ENCODE measurements around the gene KCNK1.

The KCNK1 gene

GRCh38 chr1:233586301-233586700, 27.6 kb upstream of the KCNK1 start:
- Histone ChIP-seq H3K4me3 (ENCODE audit: low read depth in 1 of 2, low read length in 1 of 2) (no peak overlapping the region), H3K27me3 (peaks cover 8% of the 10 kb centered on the region), H3K4me1 (ENCODE audit: control insufficient read depth in 1 of 2, insufficient read depth in 1 of 2, low read depth in 1 of 2, low read length in 1 of 2) (no peaks in the 10 kb centered on the region), H3K36me3 (no peaks in the 10 kb centered on the region), H3K9me3 (no peaks in the 10 kb centered on the region), H3K27ac (no peak overlapping the region)
- no peak for TF ChIP-seq CTCF (IDR thresholded peaks at IDR 0.05)

- peaks cover 8% of the 10 kb centered on the region for H3K27me3 ChIP-seq
- no peaks in the 10 kb centered on the region for H3K4me1 ChIP-seq (ENCODE audit: control insufficient read depth in 1 of 2, insufficient read depth in 1 of 2, low read depth in 1 of 2, low read length in 1 of 2)
Observed at GRCh38 chr1:233587196-233587595, 26.7 kb upstream of the KCNK1 start.

GRCh38 chr1:233587958-233588799, 25.7 kb upstream of the KCNK1 start:
- H3K4me3 ChIP-seq (ENCODE audit: low read depth in 1 of 2, low read length in 1 of 2): no peak overlapping the region
- H3K36me3 ChIP-seq: no peaks in the 10 kb centered on the region
- H3K27me3 ChIP-seq: peaks cover 8% of the 10 kb centered on the region
- no peaks in the 10 kb centered on the region for H3K4me1 ChIP-seq (ENCODE audit: control insufficient read depth in 1 of 2, insufficient read depth in 1 of 2, low read depth in 1 of 2, low read length in 1 of 2)
- H3K9me3 ChIP-seq: no peaks in the 10 kb centered on the region
- TF ChIP-seq CTCF (IDR thresholded peaks at IDR 0.05): no peak
- H3K27ac ChIP-seq: no peak overlapping the region

More at GRCh38 chr1:233587196-233587595, 26.7 kb upstream of the KCNK1 start:
- no peak for TF ChIP-seq CTCF (IDR thresholded peaks at IDR 0.05)
- Histone ChIP-seq H3K36me3 (no peaks in the 10 kb centered on the region), H3K9me3 (no peaks in the 10 kb centered on the region), H3K27ac (no peak overlapping the region), H3K4me3 (ENCODE audit: low read depth in 1 of 2, low read length in 1 of 2) (no peak overlapping the region)

- H3K9me3 ChIP-seq: no peaks in the 10 kb centered on the region
- H3K36me3 ChIP-seq: no peaks in the 10 kb centered on the region
- no peak overlapping the region for H3K27ac ChIP-seq
- H3K4me3 ChIP-seq (ENCODE audit: low read depth in 1 of 2, low read length in 1 of 2): no peak overlapping the region
- TF ChIP-seq CTCF (IDR thresholded peaks at IDR 0.05): no peak
- no peaks in the 10 kb centered on the region for H3K27me3 ChIP-seq
- no peaks in the 10 kb centered on the region for H3K4me1 ChIP-seq (ENCODE audit: control insufficient read depth in 1 of 2, insufficient read depth in 1 of 2, low read depth in 1 of 2, low read length in 1 of 2)
Observed at GRCh38 chr1:233597489-233597901, 16.4 kb upstream of the KCNK1 start.

GRCh38 chr1:233598891-233599541, 14.9 kb upstream of the KCNK1 start:
- H3K4me3 ChIP-seq (ENCODE audit: low read depth in 1 of 2, low read length in 1 of 2): no peak overlapping the region
- H3K27ac ChIP-seq: no peak overlapping the region
- no peaks in the 10 kb centered on the region for H3K36me3 ChIP-seq
- no peaks in the 10 kb centered on the region for H3K27me3 ChIP-seq
- no peak for TF ChIP-seq CTCF (IDR thresholded peaks at IDR 0.05)
- no peaks in the 10 kb centered on the region for H3K4me1 ChIP-seq (ENCODE audit: control insufficient read depth in 1 of 2, insufficient read depth in 1 of 2, low read depth in 1 of 2, low read length in 1 of 2)
- H3K9me3 ChIP-seq: no peaks in the 10 kb centered on the region

Measured in neutrophil (primary cell).